ENCODE results near the gene SLC25A38. TPM values are rescaled to one million over a fixed set of nuclear protein-coding genes. Genes with fewer than 3 reads are reported as not detected.
A peak's percentile ranks its signal among the peaks of the same experiment; 100 is the strongest.

SLC25A38 gene
- total and polyA plus RNA-seq, 10 of the 15 experiments (the other 5 are each of a cell fraction or from before 2014, with no cell fraction given): 15.2 to 55.2 (median 39.2) TPM

- no peaks in the 10 kb centered on the region for H3K27me3 ChIP-seq (replicated peaks in 1 of 2; ENCODE audit: control insufficient read depth in 2 of 2, insufficient read depth in 2 of 2, low read length in 1 of 2)
- RAD21 ChIA-PET (ENCODE audit: unreplicated experiment): no interaction called here
- TF ChIP-seq SMAD5 (IDR thresholded peaks at IDR 0.05; ENCODE audit: low read depth) (no peak), YY1 (IDR thresholded peaks at IDR 0.05; ENCODE audit: low read depth, low read length) (no peak)
- TF ChIP-seq, protein P1, sequence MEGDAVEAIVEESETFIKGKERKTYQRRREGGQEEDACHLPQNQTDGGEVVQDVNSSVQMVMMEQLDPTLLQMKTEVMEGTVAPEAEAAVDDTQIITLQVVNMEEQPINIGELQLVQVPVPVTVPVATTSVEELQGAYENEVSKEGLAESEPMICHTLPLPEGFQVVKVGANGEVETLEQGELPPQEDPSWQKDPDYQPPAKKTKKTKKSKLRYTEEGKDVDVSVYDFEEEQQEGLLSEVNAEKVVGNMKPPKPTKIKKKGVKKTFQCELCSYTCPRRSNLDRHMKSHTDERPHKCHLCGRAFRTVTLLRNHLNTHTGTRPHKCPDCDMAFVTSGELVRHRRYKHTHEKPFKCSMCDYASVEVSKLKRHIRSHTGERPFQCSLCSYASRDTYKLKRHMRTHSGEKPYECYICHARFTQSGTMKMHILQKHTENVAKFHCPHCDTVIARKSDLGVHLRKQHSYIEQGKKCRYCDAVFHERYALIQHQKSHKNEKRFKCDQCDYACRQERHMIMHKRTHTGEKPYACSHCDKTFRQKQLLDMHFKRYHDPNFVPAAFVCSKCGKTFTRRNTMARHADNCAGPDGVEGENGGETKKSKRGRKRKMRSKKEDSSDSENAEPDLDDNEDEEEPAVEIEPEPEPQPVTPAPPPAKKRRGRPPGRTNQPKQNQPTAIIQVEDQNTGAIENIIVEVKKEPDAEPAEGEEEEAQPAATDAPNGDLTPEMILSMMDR (IDR thresholded peaks at IDR 0.05 in 2 of 3, conservative IDR thresholded peaks at IDR 0.05 in 1 of 3; ENCODE audit: control insufficient read depth in 2 of 3, extremely low read depth in 1 of 3, insufficient read depth in 1 of 3, low read depth in 3 of 3, low read length in 3 of 3): 0 out of 6 replicates have a peak, but pooled peaks of 1 of the 3 experiments have one; percentile 10
Measured at GRCh38 chr3:39443530-39443929, 60.4 kb downstream of the SLC25A38 start.

GRCh38 chr3:39445927-39446326, 62.8 kb downstream of the SLC25A38 start:
- no peaks in the 10 kb centered on the region for H3K4me1 ChIP-seq (ENCODE audit: control insufficient read depth, insufficient read depth, low read length)
- H3K4me3 ChIP-seq: no peak overlapping the region
- ChIA-PET POLR2A (no interaction called here), CTCF (interaction anchor here (0.7 to 4.7 kb wide), 18 partner anchors 9 to 733 kb away, joined by 3 to 60 read pairs (median 6); partner anchors contain the start of gene RPSA), RAD21 (ENCODE audit: unreplicated experiment) (interaction anchor here (1.0 to 1.6 kb wide), 2 partner anchors 39 to 52 kb away, joined by 3 to 5 read pairs; partner anchors contain the start of gene RPSA), SMC1A (ENCODE audit: uncharacterized antibody, unreplicated experiment) (interaction anchor here (1.1 to 2.5 kb wide), 4 partner anchors 15 to 59 kb away, joined by 3 to 20 read pairs (median 3); no protein-coding TSS in a partner anchor)
- H3K36me3 ChIP-seq (ENCODE audit: control insufficient read depth in 2 of 2, insufficient read depth in 2 of 2, low read length in 1 of 2): no peaks in the 10 kb centered on the region
- no peak overlapping the region for H3K27ac ChIP-seq (ENCODE audit: control insufficient read depth, insufficient read depth)
- H3K4me2 ChIP-seq (ENCODE audit: control insufficient read depth, insufficient read depth): no peak overlapping the region
- H3K9ac ChIP-seq (ENCODE audit: control insufficient read depth, insufficient read depth, low read length): no peak overlapping the region
- no peaks in the 10 kb centered on the region; a peak in 1 of 4 replicates for H3K27me3 ChIP-seq (replicated peaks in 1 of 2; ENCODE audit: control insufficient read depth in 2 of 2, insufficient read depth in 2 of 2, low read length in 1 of 2)
- H2AFZ ChIP-seq (ENCODE audit: control insufficient read depth, low read depth, low read length): no peak overlapping the region
- WGBS (ENCODE audit: insufficient coverage, insufficient replicate concordance, low lambda C conversion rate, missing lambda C conversion rate): 0% methylated on average over 2 of the region's 2 CpGs
- intact Hi-C loops (cut with micrococcal nuclease; ENCODE audit: unreplicated experiment) (loop anchor here (10.0 kb wide), 1 partner anchor 729 kb away; no protein-coding TSS in a partner anchor), in situ Hi-C loops (cut with MboI) (no loop called here)
- no peaks in the 10 kb centered on the region for H3K9me3 ChIP-seq (replicated peaks; ENCODE audit: control insufficient read depth, insufficient read depth, low read length)
- BruUV-seq (replicated peaks): no TSS peak
- DNase-seq (ENCODE audit: low read depth, low spot score) (no peak), FAIRE-seq (no peak), ATAC-seq (no peak)
- H4K20me1 ChIP-seq (ENCODE audit: control insufficient read depth, insufficient read depth): no peaks in the 10 kb centered on the region
- H3K79me2 ChIP-seq (ENCODE audit: control insufficient read depth, insufficient read depth, low read length): no peaks in the 10 kb centered on the region
- no peak for TF ChIP-seq HCFC1 (IDR thresholded peaks at IDR 0.05; ENCODE audit: low read length)
- TF ChIP-seq CHD1 (IDR thresholded peaks at IDR 0.05; ENCODE audit: low read depth, low read length): no peak
- TF ChIP-seq, protein P2, sequence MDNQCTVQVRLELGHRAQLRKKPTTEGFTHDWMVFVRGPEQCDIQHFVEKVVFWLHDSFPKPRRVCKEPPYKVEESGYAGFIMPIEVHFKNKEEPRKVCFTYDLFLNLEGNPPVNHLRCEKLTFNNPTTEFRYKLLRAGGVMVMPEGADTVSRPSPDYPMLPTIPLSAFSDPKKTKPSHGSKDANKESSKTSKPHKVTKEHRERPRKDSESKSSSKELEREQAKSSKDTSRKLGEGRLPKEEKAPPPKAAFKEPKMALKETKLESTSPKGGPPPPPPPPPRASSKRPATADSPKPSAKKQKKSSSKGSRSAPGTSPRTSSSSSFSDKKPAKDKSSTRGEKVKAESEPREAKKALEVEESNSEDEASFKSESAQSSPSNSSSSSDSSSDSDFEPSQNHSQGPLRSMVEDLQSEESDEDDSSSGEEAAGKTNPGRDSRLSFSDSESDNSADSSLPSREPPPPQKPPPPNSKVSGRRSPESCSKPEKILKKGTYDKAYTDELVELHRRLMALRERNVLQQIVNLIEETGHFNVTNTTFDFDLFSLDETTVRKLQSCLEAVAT (IDR thresholded peaks at IDR 0.05): no peak
- TF ChIP-seq STAT1 (conservative IDR thresholded peaks at IDR 0.05): no peak
- TF ChIP-seq, protein P3, sequence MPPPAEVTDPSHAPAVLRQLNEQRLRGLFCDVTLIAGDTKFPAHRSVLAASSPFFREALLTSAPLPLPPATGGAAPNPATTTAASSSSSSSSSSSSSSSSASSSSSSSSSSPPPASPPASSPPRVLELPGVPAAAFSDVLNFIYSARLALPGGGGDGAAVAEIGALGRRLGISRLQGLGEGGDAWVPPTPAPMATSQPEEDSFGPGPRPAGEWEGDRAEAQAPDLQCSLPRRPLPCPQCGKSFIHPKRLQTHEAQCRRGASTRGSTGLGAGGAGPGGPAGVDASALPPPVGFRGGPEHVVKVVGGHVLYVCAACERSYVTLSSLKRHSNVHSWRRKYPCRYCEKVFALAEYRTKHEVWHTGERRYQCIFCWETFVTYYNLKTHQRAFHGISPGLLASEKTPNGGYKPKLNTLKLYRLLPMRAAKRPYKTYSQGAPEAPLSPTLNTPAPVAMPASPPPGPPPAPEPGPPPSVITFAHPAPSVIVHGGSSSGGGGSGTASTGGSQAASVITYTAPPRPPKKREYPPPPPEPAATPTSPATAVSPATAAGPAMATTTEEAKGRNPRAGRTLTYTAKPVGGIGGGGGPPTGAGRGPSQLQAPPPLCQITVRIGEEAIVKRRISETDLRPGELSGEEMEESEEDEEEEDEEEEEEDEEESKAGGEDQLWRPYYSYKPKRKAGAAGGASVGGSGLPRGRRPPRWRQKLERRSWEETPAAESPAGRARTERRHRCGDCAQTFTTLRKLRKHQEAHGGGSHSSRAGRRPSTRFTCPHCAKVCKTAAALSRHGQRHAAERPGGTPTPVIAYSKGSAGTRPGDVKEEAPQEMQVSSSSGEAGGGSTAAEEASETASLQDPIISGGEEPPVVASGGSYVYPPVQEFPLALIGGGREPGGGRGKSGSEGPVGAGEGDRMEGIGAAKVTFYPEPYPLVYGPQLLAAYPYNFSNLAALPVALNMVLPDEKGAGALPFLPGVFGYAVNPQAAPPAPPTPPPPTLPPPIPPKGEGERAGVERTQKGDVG (CRISPR knock-in tag; IDR thresholded peaks at IDR 0.05): no peak
- TF ChIP-seq JUNB (IDR thresholded peaks at IDR 0.05): no peak
- no peak for TF ChIP-seq SPI1 (IDR thresholded peaks at IDR 0.05; ENCODE audit: borderline replicate concordance, insufficient read depth, low read depth, low read length)

More at GRCh38 chr3:39443530-39443929, 60.4 kb downstream of the SLC25A38 start:
- H3K9ac ChIP-seq (ENCODE audit: control insufficient read depth, insufficient read depth, low read length): no peak overlapping the region
- CTCF ChIA-PET: interaction anchor here (1.5 kb wide), 1 partner anchor 56 kb away, joined by 4 read pairs; no protein-coding TSS in a partner anchor
- H3K27ac ChIP-seq (ENCODE audit: control insufficient read depth, insufficient read depth): no peak overlapping the region
- POLR2A ChIA-PET: no interaction called here
- H3K4me2 ChIP-seq (ENCODE audit: control insufficient read depth, insufficient read depth): no peak overlapping the region
- FAIRE-seq: no peak
- H4K20me1 ChIP-seq (ENCODE audit: control insufficient read depth, insufficient read depth): no peaks in the 10 kb centered on the region
- intact Hi-C loops (cut with micrococcal nuclease; ENCODE audit: unreplicated experiment): loop anchor here (10.0 kb wide), 1 partner anchor 731 kb away; no protein-coding TSS in a partner anchor
- H3K79me2 ChIP-seq (ENCODE audit: control insufficient read depth, insufficient read depth, low read length): no peaks in the 10 kb centered on the region
- DNase-seq (ENCODE audit: low read depth, low spot score): no peak
- no peak overlapping the region for H3K4me3 ChIP-seq
- no peaks in the 10 kb centered on the region for H3K9me3 ChIP-seq (replicated peaks; ENCODE audit: control insufficient read depth, insufficient read depth, low read length)
- ATAC-seq: no peak; the same call in 2 of the 3 replicates
- BruUV-seq (replicated peaks): no TSS peak
- 78% methylated on average over 4 of the region's 4 CpGs for WGBS (ENCODE audit: insufficient coverage, insufficient replicate concordance, low lambda C conversion rate, missing lambda C conversion rate)
- in situ Hi-C loops (cut with MboI): no loop called here
- SMC1A ChIA-PET (ENCODE audit: uncharacterized antibody, unreplicated experiment): no interaction called here
- H2AFZ ChIP-seq (ENCODE audit: control insufficient read depth, low read depth, low read length): no peak overlapping the region
- H3K36me3 ChIP-seq (ENCODE audit: control insufficient read depth in 2 of 2, insufficient read depth in 2 of 2, low read length in 1 of 2): no peaks in the 10 kb centered on the region
- no peaks in the 10 kb centered on the region for H3K4me1 ChIP-seq (ENCODE audit: control insufficient read depth, insufficient read depth, low read length)
